H4 (cell line): Measurements from ENCODE around the gene FUCA2. TPM values are rescaled to one million over a fixed set of nuclear protein-coding genes. Genes with fewer than 3 reads are reported as not detected.
"Not testable (repeated sequence)": the region's sequence is repeated elsewhere in the genome, so short reads cannot be mapped to it uniquely, and the experiment has no call there.

ENCODE experiments used
- DNase-seq: peaks from one replicate; pipeline ENCODE4 v3.0.0-alpha.2; 2015; ENCODE audit warnings: low spot score
- total RNA-seq: library from RNA; depleted of rRNA; stranded (reverse); fragments of >200 nt; shearing (Covaris generic); gene quantifications from 2 replicates; pipeline ENCODE4 v1.2.3, GENCODE V29; 2014

The FUCA2 gene
- total RNA-seq, 1 experiment from 2014 or later = 72.8 TPM

DNA sequence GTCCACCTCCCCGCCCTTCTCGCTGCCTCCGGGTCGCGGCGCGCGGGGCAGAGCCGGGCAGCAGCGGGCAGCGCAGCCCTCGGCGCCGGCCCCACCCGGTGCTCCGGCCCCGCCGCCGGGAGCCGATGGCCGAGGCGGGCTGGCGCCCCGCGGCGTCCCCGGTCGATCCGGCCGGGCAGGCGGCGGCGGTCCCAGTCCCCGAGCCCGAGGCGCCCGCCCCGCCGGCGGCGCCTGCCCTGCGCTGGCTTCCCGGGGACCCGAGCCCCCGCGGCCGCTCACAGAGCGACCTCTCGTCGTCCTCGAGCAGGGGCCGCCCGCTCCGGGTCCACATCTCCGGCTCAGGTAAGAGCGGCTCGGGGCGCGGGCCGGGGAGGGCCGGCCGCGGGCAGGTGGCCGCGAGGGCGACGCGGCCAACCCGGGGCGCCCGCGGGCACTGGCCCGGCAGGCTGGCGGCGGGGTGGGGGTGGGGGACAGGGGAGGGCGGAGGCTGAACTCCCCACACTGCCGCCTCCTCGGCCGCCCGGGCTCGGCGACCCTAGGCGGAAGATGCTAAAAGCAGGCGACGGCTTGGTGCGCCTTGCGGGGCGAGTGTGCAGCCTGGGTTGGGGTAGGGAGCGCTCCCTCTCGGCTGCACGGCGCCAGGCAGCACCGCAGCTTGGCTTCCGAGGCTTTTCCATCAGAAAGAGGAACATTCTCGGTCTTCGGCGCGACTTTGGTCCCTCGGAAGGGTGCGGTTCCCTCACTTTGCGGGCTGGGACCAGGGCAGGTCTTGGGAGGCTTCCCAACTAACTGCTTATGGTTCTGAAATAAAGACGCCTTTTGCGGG is 25.6 kb upstream of the FUCA2 start:
- peak; percentile 14 for DNase-seq

- no peak for DNase-seq
These were observed 24.9 kb upstream of the FUCA2 start for GRCh38 chr6:143536461-143536865.

GRCh38 chr6:143535189-143535614 is 23.7 kb upstream of the FUCA2 start:
- DNase-seq = no peak

DNA sequence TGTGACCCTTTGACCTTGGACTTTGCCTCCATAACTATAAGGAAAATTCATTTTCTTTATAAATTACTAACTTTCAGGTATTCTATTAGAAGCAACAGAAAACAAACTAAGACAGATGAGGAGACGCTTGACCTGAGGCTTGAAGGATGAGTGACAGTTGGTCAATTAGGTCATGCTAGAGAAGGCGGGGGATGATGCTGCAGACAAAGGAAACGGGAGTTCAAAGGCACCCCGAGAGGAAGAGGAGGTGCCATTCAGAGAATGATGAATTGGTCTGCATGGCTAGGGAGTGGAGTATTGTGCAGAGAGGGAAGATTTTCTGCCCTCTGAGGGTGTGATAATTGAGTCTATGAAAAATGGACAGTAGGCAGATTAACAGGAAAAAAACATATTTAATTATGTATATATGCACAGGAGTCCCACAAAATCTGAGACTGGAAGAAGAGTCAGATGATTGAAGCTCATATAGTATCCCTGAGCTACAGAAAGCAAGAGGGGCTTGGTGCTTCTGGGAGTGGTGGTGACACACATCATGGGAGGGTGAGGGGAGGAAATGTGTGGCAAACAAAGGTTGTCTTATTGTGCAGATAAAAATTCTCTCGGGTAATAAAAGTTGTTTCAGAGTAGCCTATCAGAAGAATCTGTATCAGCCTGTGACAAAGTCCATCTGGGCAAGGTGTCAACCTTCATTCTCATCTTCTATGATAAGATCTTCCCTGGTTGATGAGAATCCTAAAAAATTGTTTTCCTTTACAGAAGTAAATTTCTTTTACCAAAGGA is 20.4 kb upstream of the FUCA2 start:
- no peak for DNase-seq

- DNase-seq = no peak
These were observed 17.6 kb upstream of the FUCA2 start for GRCh38 chr6:143529095-143529494.

GRCh38 chr6:143528164-143528811 is 16.8 kb upstream of the FUCA2 start:
- DNase-seq = no peak

DNA sequence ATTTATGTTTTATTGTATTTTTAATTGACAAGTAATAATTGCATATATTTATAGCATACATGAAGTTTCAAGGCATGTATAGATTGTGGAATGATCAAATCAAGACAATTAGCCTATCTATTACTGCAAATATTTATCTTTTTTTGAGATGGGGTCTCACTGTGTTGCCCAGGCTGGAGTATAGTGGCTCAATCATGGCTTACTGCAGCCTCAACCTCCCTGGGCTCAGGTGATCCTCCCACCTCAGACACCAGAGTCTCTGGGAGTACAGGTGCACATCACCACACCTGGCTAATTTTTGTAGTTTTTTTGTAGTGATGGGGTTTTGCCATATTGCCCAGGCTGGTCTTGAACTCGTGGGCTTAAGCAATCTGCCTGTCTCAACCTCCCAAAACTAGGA is 16.2 kb upstream of the FUCA2 start:
- DNase-seq = no peak

DNA sequence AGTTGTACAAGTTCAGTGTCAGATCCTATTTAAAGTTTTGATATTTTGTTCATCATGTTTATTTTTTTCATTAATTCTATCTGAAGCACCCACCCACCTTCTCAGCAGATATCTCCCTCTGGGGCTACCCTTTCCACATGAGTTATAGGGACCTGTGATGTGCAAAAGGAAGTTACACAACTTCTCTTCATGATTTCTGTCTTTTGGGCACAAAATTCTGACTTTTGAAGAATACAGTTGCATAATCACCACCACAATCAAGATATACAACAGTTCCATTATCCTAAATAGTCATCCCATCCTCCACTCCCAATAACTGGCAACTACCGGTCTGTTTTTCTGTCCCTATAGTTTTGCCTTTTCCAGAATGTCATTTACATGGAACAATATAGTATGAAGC is 13.8 kb upstream of the FUCA2 start:
- no peak for DNase-seq

DNA sequence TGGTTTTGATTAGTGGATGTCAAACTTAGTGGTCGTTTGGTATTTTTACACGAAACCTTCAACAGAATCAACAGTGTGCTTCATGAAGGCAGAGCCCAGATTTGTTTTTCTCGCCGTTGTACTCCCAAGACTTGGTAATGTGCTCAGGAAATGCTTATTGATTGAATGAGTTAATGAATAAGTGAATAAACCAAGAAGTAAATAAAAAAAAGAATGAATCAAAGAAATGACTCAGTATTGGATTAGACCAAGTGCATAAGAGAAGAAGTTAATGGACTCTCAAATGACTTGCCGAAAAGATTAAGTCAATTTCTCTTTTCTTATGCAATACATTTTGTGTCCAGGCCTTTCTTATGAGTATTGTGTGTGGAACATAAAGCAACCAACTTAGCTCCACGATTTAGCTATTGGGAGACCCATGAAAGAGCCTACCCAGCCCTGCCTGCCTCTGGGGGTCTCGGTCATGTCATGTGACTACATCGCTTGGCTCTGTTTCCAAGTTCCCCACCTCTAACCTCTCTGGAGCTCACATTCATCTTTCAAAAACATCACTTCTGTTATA is 10.6 kb upstream of the FUCA2 start:
- DNase-seq = no peak

GRCh38 chr6:143517447-143517773 is 5.9 kb upstream of the FUCA2 start:
- DNase-seq = no peak

GRCh38 chr6:143516690-143517446 is 5.3 kb upstream of the FUCA2 start:
- DNase-seq = no peak

GRCh38 chr6:143515766-143516355 is 4.3 kb upstream of the FUCA2 start:
- DNase-seq = no peak

DNA sequence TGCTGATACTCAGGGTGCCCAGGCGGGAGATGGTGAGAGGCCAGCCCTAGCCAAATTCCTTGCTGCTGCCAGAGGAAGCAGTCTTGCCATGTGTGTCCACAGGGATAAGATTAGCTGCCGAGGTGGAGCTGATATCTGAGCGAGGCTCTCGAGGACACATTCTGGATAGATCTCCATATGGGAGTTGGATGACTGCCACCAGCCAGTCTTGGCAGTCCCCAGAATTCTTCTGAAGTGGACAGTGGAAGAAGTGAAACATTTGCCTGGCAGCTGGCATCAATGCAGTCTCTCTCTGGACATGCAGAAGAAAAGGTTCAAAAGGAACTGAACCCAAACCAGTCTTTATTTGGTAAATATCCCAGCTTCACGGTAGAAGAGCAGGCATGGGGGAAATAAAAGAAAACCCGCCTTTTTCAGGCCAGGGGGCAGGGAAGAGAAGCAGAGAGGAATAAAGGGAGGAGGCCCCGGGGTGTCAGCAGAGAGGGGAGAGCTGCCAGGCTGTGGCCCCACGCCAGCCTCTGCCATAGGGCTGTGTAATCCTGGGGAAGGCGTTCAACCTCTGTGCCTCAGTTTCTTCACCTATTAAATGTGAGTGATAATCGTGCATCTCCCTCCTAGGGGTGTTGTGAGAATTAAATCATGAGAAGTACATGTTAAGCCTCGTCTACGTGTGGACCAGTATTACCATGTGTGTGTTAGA is 3.7 kb upstream of the FUCA2 start:
- DNase-seq = no peak

DNA sequence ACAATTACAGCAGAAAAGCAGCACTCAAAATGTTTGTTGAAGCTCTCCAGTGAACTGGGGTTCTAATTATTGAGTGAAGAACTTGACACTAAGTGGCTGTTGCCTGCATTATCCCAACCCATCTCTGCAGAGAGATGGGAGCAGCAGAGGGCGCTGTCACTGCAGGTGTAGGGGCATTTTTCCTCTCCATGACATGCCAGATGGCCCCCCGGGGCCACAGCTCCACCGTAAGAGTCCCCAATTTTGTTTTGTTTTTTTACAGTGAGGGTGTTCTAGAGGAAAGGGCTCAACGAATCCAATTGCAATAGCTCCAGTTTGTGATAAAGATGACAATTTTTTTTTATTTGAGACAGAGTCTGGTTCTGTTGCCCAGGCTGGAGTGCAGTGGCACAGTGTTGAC is 1.9 kb upstream of the FUCA2 start:
- no peak for DNase-seq

- DNase-seq = not testable (repeated sequence)
These were observed 1.2 kb downstream of the FUCA2 start for GRCh38 chr6:143510326-143510725.

GRCh38 chr6:143507358-143508145 is 4.0 kb downstream of the FUCA2 start:
- DNase-seq = no peak

- DNase-seq = no peak
These were observed 4.9 kb downstream of the FUCA2 start for GRCh38 chr6:143506620-143507019.

- DNase-seq = no peak
These were observed 5.3 kb downstream of the FUCA2 start for GRCh38 chr6:143506199-143506598.

GRCh38 chr6:143505537-143505936 is 6.0 kb downstream of the FUCA2 start:
- no peak for DNase-seq

DNA sequence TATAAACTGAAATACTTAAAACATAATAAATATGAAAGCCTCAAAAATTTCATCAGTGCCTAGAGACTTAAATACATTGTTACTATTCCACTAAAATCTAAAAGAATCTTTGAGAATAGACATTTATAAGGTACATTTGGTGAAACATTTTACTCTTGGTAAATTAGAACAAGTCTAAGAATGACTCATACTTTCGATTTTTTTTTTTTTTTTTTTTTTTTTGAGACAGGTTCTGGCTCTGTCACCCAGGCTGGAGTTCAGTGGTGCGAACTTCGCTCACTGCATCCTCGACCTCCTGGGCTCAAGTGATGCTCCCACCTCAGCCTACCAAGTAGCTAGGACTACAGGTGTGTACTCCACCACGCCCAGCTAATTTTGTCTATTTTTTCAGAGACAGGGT is 6.4 kb downstream of the FUCA2 start:
- DNase-seq = no peak
